Activated T-helper 2 cell treated with anti-CD3 and anti-CD28 coated beads, Interferon-gamma antibody, Interleukin-2, Interleukin-4, amounts not matched to agents 10 μg/mL and 5 μg/mL and 100 μg/mL, durations not matched to agents 14 hours and 24 hours and 36 hours (primary cell): ENCODE measurements around the gene PTAR1. TPM values are rescaled to one million over a fixed set of nuclear protein-coding genes. Genes with fewer than 3 reads are reported as not detected.

ENCODE experiments used
- DNase-seq: peaks from one replicate; pipeline ENCODE4 v3.0.0; 2021; ENCODE audit warnings: low spot score
- H3K27ac Mint-ChIP-seq: one replicate; pipeline ENCODE4 v1.8.0; 2021; ENCODE audit warnings: mixed read lengths
- H3K27me3 Mint-ChIP-seq: one replicate; pipeline ENCODE4 v1.8.0; 2021; ENCODE audit warnings: low read depth, mixed read lengths
- H3K36me3 Mint-ChIP-seq: one replicate; pipeline ENCODE4 v1.8.0; 2021; ENCODE audit warnings: low read depth, mixed read lengths
- H3K4me1 Mint-ChIP-seq: one replicate; pipeline ENCODE4 v1.8.0; 2021; ENCODE audit warnings: low read depth, mixed read lengths
- H3K4me3 Mint-ChIP-seq: one replicate; pipeline ENCODE4 v1.8.0; 2021; ENCODE audit warnings: low read depth, mild to moderate bottlenecking, moderate library complexity, mixed read lengths
- H3K9me3 Mint-ChIP-seq: one replicate; pipeline ENCODE4 v1.8.0; 2021; ENCODE audit warnings: mixed read lengths
- intact Hi-C: fragments of 100-400 bp; cut with micrococcal nuclease; formaldehyde crosslinking; loops from one replicate; pipeline ENCODE4 v1.15.1; 2023
- total RNA-seq: library from RNA; stranded (reverse); gene quantifications from 2 replicates; pipeline ENCODE4 v1.2.3, GENCODE V29; 2022

The PTAR1 gene
- total RNA-seq, 1 donor from 2014 or later: 51.1 TPM

- Mint-ChIP-seq H3K27ac (no peak overlapping the region), H3K4me3 (no peak overlapping the region), H3K4me1 (no peaks in the 10 kb centered on the region), H3K9me3 (no peaks in the 10 kb centered on the region), H3K36me3 (no peaks in the 10 kb centered on the region), H3K27me3 (peaks cover 28% of the 10 kb centered on the region)
- no peak for DNase-seq
- intact Hi-C loops: loop anchor here (10.0 kb wide), 1 partner anchor 76 kb away; no protein-coding TSS in a partner anchor
Observed at GRCh38 chr9:69660304-69660703, 99.5 kb downstream of the PTAR1 start.

Other genes with a start within 250 kb of the PTAR1 start
- 0.98 and 0.99 TPM in 2 replicates for gene APBA1, start 87.6 kb downstream of the PTAR1 start, total RNA-seq
- 0.46 and 0.78 TPM in 2 replicates for gene CFAP95, start 60.8 kb upstream of the PTAR1 start, total RNA-seq